IMR-90 (cell line): ENCODE results near the gene RHOBTB3. TPM values are rescaled to one million over a fixed set of nuclear protein-coding genes. Genes with fewer than 3 reads are reported as not detected.
"Not testable (repeated sequence)": the region's sequence is repeated elsewhere in the genome, so short reads cannot be mapped to it uniquely, and the experiment has no call there.

Experiments
- ATAC-seq: fragments of 200-7000 bp; cut with Tn5 transposase; 2 replicates; pipeline ENCODE4 v1.9.1; 2020; ENCODE audit warnings: low read depth, mild to moderate bottlenecking, moderate library complexity
- BruUV-seq: library from RNA; stranded (reverse); fragments of 400-500 nt; replicated peaks from 2 replicates; lab custom pipeline; 2021; lab: Mats Ljungman, UMichigan
- CTCF ChIA-PET: fragments of 300-600 bp; formaldehyde crosslinking; extraction: SDS; loops from one replicate; lab custom pipeline; 2021; ENCODE audit warnings: antibody characterized with exemption; lab: Yijun Ruan, JAX
- POLR2A ChIA-PET: fragments of 300-600 bp; sonication (Branson Sonifier 250); formaldehyde crosslinking; loops from one replicate; lab custom pipeline; 2022; ENCODE audit warnings: antibody characterized with exemption; ENCODE audit not compliant: unreplicated experiment; lab: Charles Lee
- DNase-seq: peaks from one replicate; pipeline ENCODE4 v3.0.0; 2013
- H2AFZ ChIP-seq: replicated peaks from 2 replicates; pipeline ENCODE3; 2013; ENCODE audit warnings: low read length, mild to moderate bottlenecking; ENCODE audit not compliant: poor library complexity
- H2AK5ac ChIP-seq: 2 replicates; pipeline ENCODE4 v1.6.1; 2013; ENCODE audit warnings: low read depth, low read length, inconsistent platforms
- H2AK9ac ChIP-seq: replicated peaks from 2 replicates; pipeline ENCODE3; 2013; ENCODE audit warnings: mild to moderate bottlenecking, low read depth, low read length, moderate library complexity; ENCODE audit not compliant: poor library complexity
- H2BK120ac ChIP-seq: 2 replicates; pipeline ENCODE4 v1.6.1; 2013; ENCODE audit warnings: low read depth, low read length, inconsistent platforms
- H2BK15ac ChIP-seq: 3 replicates; pipeline ENCODE4 v1.6.1; 2013; ENCODE audit warnings: low read depth, low read length, inconsistent platforms
- H2BK20ac ChIP-seq: 2 replicates; pipeline ENCODE4 v1.6.1; 2013; ENCODE audit warnings: low read depth, mild to moderate bottlenecking, inconsistent platforms, low read length, moderate library complexity
- H2BK5ac ChIP-seq: 2 replicates; pipeline ENCODE4 v1.6.1; 2013; ENCODE audit warnings: mild to moderate bottlenecking, low read depth, low read length, inconsistent platforms; ENCODE audit not compliant: poor library complexity, severe bottlenecking
- H3K14ac ChIP-seq: replicated peaks from 2 replicates; pipeline ENCODE4 v1.6.1; 2013; ENCODE audit warnings: low read depth, low read length, inconsistent platforms
- H3K18ac ChIP-seq: 2 replicates; pipeline ENCODE4 v1.6.1; 2013; ENCODE audit warnings: low read depth, low read length, control low read depth
- H3K23ac ChIP-seq: 2 replicates; pipeline ENCODE4 v1.6.1; 2013; ENCODE audit warnings: low read depth, low read length, inconsistent platforms
- H3K27ac ChIP-seq: 2 replicates; pipeline ENCODE4 v1.5.1; 2013; ENCODE audit warnings: mild to moderate bottlenecking, control low read depth, low read length; ENCODE audit not compliant: insufficient read depth
- H3K27me3 ChIP-seq: 2 replicates; pipeline ENCODE4 v1.6.1; 2013; ENCODE audit warnings: low read length; ENCODE audit not compliant: control insufficient read depth, insufficient read depth
- H3K36me3 ChIP-seq: 2 replicates; pipeline ENCODE4 v1.6.1; 2013; ENCODE audit warnings: low read length, mixed read lengths; ENCODE audit not compliant: control insufficient read depth, insufficient read depth
- H3K4ac ChIP-seq: 2 replicates; pipeline ENCODE4 v1.6.1; 2013; ENCODE audit warnings: low read depth, low read length, inconsistent platforms
- H3K4me1 ChIP-seq: 2 replicates; pipeline ENCODE4 v1.6.1; 2013; ENCODE audit warnings: low read length, mixed read lengths; ENCODE audit not compliant: control insufficient read depth, insufficient read depth
- H3K4me2 ChIP-seq: 2 replicates; pipeline ENCODE4 v1.6.1; 2013; ENCODE audit warnings: low read depth, mild to moderate bottlenecking, control low read depth, low read length, moderate library complexity
- H3K4me3 ChIP-seq: 2 replicates; pipeline ENCODE4 v1.5.1; 2013; ENCODE audit warnings: low read depth, mild to moderate bottlenecking, control low read depth, low read length, moderate library complexity; ENCODE audit not compliant: insufficient read depth
- H3K56ac ChIP-seq: 2 replicates; pipeline ENCODE4 v1.6.1; 2013; ENCODE audit warnings: low read length, inconsistent platforms; ENCODE audit not compliant: insufficient read depth; ENCODE audit errors: extremely low read depth
- H3K79me1 ChIP-seq, 2 experiments: 2 replicates each; pipeline ENCODE4 v1.6.1; 2013; ENCODE audit warnings: low read length in 2 of 2, inconsistent platforms in 1 of 2, low read depth in 1 of 2
- H3K9ac ChIP-seq: 2 replicates; pipeline ENCODE4 v1.6.1; 2013; ENCODE audit warnings: low read depth, low read length, control low read depth
- H3K9me1 ChIP-seq: 2 replicates; pipeline ENCODE4 v1.6.1; 2013; ENCODE audit warnings: low read length, inconsistent platforms; ENCODE audit not compliant: insufficient read depth
- H3K9me3 ChIP-seq: 2 replicates; pipeline ENCODE4 v1.6.1; 2013; ENCODE audit warnings: low read length; ENCODE audit not compliant: control insufficient read depth, insufficient read depth
- H4K20me1 ChIP-seq: 2 replicates; pipeline ENCODE4 v1.6.1; 2013; ENCODE audit warnings: low read length, inconsistent platforms; ENCODE audit not compliant: insufficient read depth
- H4K5ac ChIP-seq: 2 replicates; pipeline ENCODE4 v1.6.1; 2013; ENCODE audit warnings: mild to moderate bottlenecking, low read depth, low read length, control low read depth
- H4K8ac ChIP-seq, 2 experiments: 2 replicates each; pipeline ENCODE4 v1.6.1; 2013; ENCODE audit warnings: low read depth in 2 of 2, low read length in 2 of 2, control low read depth in 1 of 2, inconsistent platforms in 1 of 2
- H4K91ac ChIP-seq: 2 replicates; pipeline ENCODE4 v1.6.1; 2013; ENCODE audit warnings: low read depth, low read length, inconsistent platforms; ENCODE audit not compliant: insufficient read depth
- WGBS, 2 experiments: methylation state at CpG; one replicate each; pipeline versions ENCODE4 v1.1.5 to v1.1.7; 2013; ENCODE audit warnings: missing lambda C conversion rate in 2 of 2; ENCODE audit not compliant: insufficient read length in 1 of 2; ENCODE audit errors: extremely low coverage in 2 of 2; 5-methylcytosine and 5-hydroxymethylcytosine counted together
- dilution Hi-C: fragments of 300-500 bp; cut with HindIII; formaldehyde crosslinking; loops from one replicate; pipeline ENCODE4 v1.14.3; 2018; ENCODE audit warnings: low sequenced_read_pairs; ENCODE audit not compliant: unreplicated experiment
- in situ Hi-C: fragments of 300-500 bp; cut with MboI; formaldehyde crosslinking; loops from 3 replicates; pipeline ENCODE4 v1.14.3; 2019; ENCODE audit warnings: low sequenced_read_pairs, inconsistent platforms, mixed read lengths
- intact Hi-C: fragments of 100-400 bp; cut with micrococcal nuclease; formaldehyde crosslinking; loops from 2 replicates; pipeline ENCODE4 v1.10.0; 2022
- polyA plus RNA-seq, 3 experiments: library from polyadenylated mRNA; depleted of rRNA; stranded (reverse); fragments of >200 nt; gene quantifications; 2 replicates each; pipeline ENCODE4 v1.2.3, GENCODE V29; 2012; ENCODE audit warnings: low replicate concordance in 1 of 3
- total RNA-seq: library from RNA; depleted of rRNA; stranded (reverse); fragments of >200 nt; gene quantifications from 2 replicates; pipeline ENCODE4 v1.2.3, GENCODE V29; 2012

The RHOBTB3 gene
- total and polyA plus RNA-seq, 2 of the 4 experiments (the other 2 are of a cell fraction), result 117 to 447 TPM

- H2BK20ac ChIP-seq, H3K18ac ChIP-seq, H2BK5ac ChIP-seq, H3K4ac ChIP-seq, H3K56ac ChIP-seq, H3K4me2 ChIP-seq, H3K9ac ChIP-seq, CTCF ChIA-PET, H4K8ac ChIP-seq, dilution Hi-C loops, H2AK9ac ChIP-seq, H3K9me1 ChIP-seq, H3K14ac ChIP-seq, H3K79me1 ChIP-seq, ATAC-seq, H4K20me1 ChIP-seq, H3K4me3 ChIP-seq, H2BK120ac ChIP-seq, H4K5ac ChIP-seq, H3K27me3 ChIP-seq, H2AK5ac ChIP-seq, H3K27ac ChIP-seq, H3K23ac ChIP-seq, BruUV-seq, H3K4me1 ChIP-seq, POLR2A ChIA-PET, H3K9me3 ChIP-seq, intact Hi-C loops, H4K91ac ChIP-seq, H3K36me3 ChIP-seq, in situ Hi-C loops, DNase-seq, H2AFZ ChIP-seq, H2BK15ac ChIP-seq: not testable (repeated sequence)
- WGBS, 2 experiments, result no CpG with 5 or more reads among the region's 8 CpGs
These were observed 23.5 kb upstream of the RHOBTB3 start for GRCh38 chr5:95707534-95708188.
